ENCODE results near the gene IFT27.

- no peak for TF ChIP-seq CTCF (optimal IDR thresholded peaks at IDR 0.05 in 1 of 3, IDR thresholded peaks at IDR 0.05 in 1 of 3, conservative IDR thresholded peaks at IDR 0.05 in 1 of 3; ENCODE audit: extremely low read depth in 1 of 3, insufficient read depth in 2 of 3, low read length in 3 of 3)
- no peak for TF ChIP-seq EZH2 (IDR thresholded peaks at IDR 0.05; ENCODE audit: low read length)
These were observed 44.0 kb downstream of the IFT27 start for GRCh38 chr22:36731916-36732315.
